ENCODE measurements around the gene EIF2D. TPM values are rescaled to one million over a fixed set of nuclear protein-coding genes. Genes with fewer than 3 reads are reported as not detected.

The EIF2D gene
- total and polyA plus RNA-seq, 2 of the 8 experiments (the other 6 are each of a cell fraction or from before 2014, with no cell fraction given): 36.1 to 37.1 TPM

GRCh38 chr1:206633708-206634121 lies 21.4 kb upstream of the EIF2D start:
- CTCF ChIA-PET (ENCODE audit: partially characterized antibody): interaction anchor here (0.7 to 19.2 kb wide), 19 partner anchors 13 to 557 kb away, joined by 3 to 666 read pairs (median 4); partner anchors contain the start of genes EIF2D and FCMR
- no peak overlapping the region for H2BK15ac ChIP-seq (ENCODE audit: low read length)
- H2BK5ac ChIP-seq (ENCODE audit: low read depth, low read length): no peak overlapping the region
- no peak overlapping the region for H3K23ac ChIP-seq (ENCODE audit: insufficient read length)
- no peak overlapping the region for H3K14ac ChIP-seq (ENCODE audit: insufficient read length)
- no peak overlapping the region for H2AK5ac ChIP-seq (ENCODE audit: low read depth, low read length)
- no peaks in the 10 kb centered on the region for H3K36me3 ChIP-seq (ENCODE audit: control insufficient read depth in 2 of 4, insufficient read depth in 4 of 4, low read length in 3 of 4)
- H3K56ac ChIP-seq (replicated peaks; ENCODE audit: insufficient read length, low read depth, low read length): no peak overlapping the region
- H4K20me1 ChIP-seq (replicated peaks in 1 of 2; ENCODE audit: control insufficient read depth in 1 of 2, insufficient read depth in 2 of 2, low read length in 2 of 2): no peaks in the 10 kb centered on the region
- no peak overlapping the region for H3K9ac ChIP-seq (replicated peaks in 1 of 4; ENCODE audit: extremely low read depth in 1 of 4, low read depth in 3 of 4, low read length in 3 of 4)
- no peak overlapping the region for H2BK120ac ChIP-seq (replicated peaks; ENCODE audit: low read depth, low read length)
- H3K9me3 ChIP-seq (ENCODE audit: insufficient read depth in 2 of 2, low read depth in 1 of 2, low read length in 1 of 2): no peaks in the 10 kb centered on the region
- peaks cover 0 to 4% (median 0%) of the 10 kb centered on the region in 4 experiments; a peak in 2 of 7 replicates for H3K27me3 ChIP-seq (replicated peaks in 1 of 4; ENCODE audit: control insufficient read depth in 3 of 4, extremely low read depth in 1 of 4, insufficient read depth in 3 of 4, low read length in 3 of 4)
- no peak overlapping the region for H2BK12ac ChIP-seq (ENCODE audit: low read depth, low read length)
- H3K4me3 ChIP-seq (ENCODE audit: extremely low read depth in 1 of 4, insufficient read depth in 2 of 4, low read depth in 3 of 4, low read length in 4 of 4): no peak overlapping the region
- H2BK20ac ChIP-seq (ENCODE audit: low read length): no peak overlapping the region
- no peak overlapping the region for H3K4ac ChIP-seq (replicated peaks; ENCODE audit: insufficient read length, low read depth, low read length)
- H3K18ac ChIP-seq (ENCODE audit: extremely low read depth, low read length): no peak overlapping the region
- H3K79me1 ChIP-seq (ENCODE audit: low read depth, low read length): no peaks in the 10 kb centered on the region
- no peaks in the 10 kb centered on the region for H3K79me2 ChIP-seq (ENCODE audit: control insufficient read depth in 1 of 2, insufficient read depth in 2 of 2, low read length in 2 of 2)
- H3K4me2 ChIP-seq (ENCODE audit: insufficient read depth in 1 of 2, low read depth in 2 of 2, low read length in 2 of 2): no peak overlapping the region
- no peak overlapping the region for H4K5ac ChIP-seq (ENCODE audit: insufficient read length, low read depth, low read length)
- POLR2A ChIA-PET (ENCODE audit: partially characterized antibody): interaction anchor here (1.0 to 2.3 kb wide), 3 partner anchors 12 to 30 kb away, joined by 3 to 13 read pairs (median 4); no protein-coding TSS in a partner anchor
- peaks cover 8% of the 10 kb centered on the region; the same call in 1 of the 2 replicates for H3K23me2 ChIP-seq (ENCODE audit: low read depth, low read length)
- no peak for DNase-seq (ENCODE audit: low read depth in 1 of 2, low spot score in 2 of 2)
- H2AFZ ChIP-seq (ENCODE audit: low read length): peak overlapping the region; percentile 88
- WGBS, 2 experiments (ENCODE audit: extremely low coverage in 1 of 2, insufficient coverage in 1 of 2, insufficient read length in 1 of 2, insufficient replicate concordance in 2 of 2, low coverage in 1 of 2, low lambda C conversion rate in 2 of 2, missing lambda C conversion rate in 1 of 2): 83% methylated on average over 9 of the region's 9 CpGs; no CpG with 5 or more reads in 1 of the 2 experiments
- no peak overlapping the region for H4K91ac ChIP-seq (replicated peaks; ENCODE audit: insufficient read length, low read length)
- FAIRE-seq: no peak
- H3K27ac ChIP-seq (ENCODE audit: low read depth, low read length): no peak overlapping the region
- H4K8ac ChIP-seq (ENCODE audit: extremely low read depth, insufficient read depth, low read length): no peak overlapping the region
- H3K4me1 ChIP-seq (replicated peaks in 1 of 4; ENCODE audit: control insufficient read depth in 3 of 4, insufficient read depth in 4 of 4, low read length in 3 of 4): peaks cover 0 to 10% (median 4%) of the 10 kb centered on the region in 4 experiments; a peak in 4 of 7 replicates
- TF ChIP-seq KDM1A (IDR thresholded peaks at IDR 0.05; ENCODE audit: borderline replicate concordance, low read length): no peak
- no peak for TF ChIP-seq SP2 (IDR thresholded peaks at IDR 0.05; ENCODE audit: low read length)
- no peak for TF ChIP-seq CEBPB (IDR thresholded peaks at IDR 0.05; ENCODE audit: low read depth, low read length)
- no peak for TF ChIP-seq HDAC6 (IDR thresholded peaks at IDR 0.05; ENCODE audit: low read depth, low read length)
- no peak for TF ChIP-seq EZH2 (IDR thresholded peaks at IDR 0.05; ENCODE audit: low read depth, low read length, severe bottlenecking)
- TF ChIP-seq BRCA1 (IDR thresholded peaks at IDR 0.05; ENCODE audit: low read depth, low read length): no peak
- TF ChIP-seq ZNF274 (IDR thresholded peaks at IDR 0.05; ENCODE audit: borderline replicate concordance, extremely low read depth, low read length): no peak
- no peak for TF ChIP-seq GABPA (IDR thresholded peaks at IDR 0.05; ENCODE audit: borderline replicate concordance, insufficient read depth, low read length)
- no peak for TF ChIP-seq HDAC2 (IDR thresholded peaks at IDR 0.05; ENCODE audit: borderline replicate concordance in 1 of 2, low read depth in 2 of 2, low read length in 2 of 2)
- TF ChIP-seq TBP (IDR thresholded peaks at IDR 0.05; ENCODE audit: low read depth, low read length): no peak
- TF ChIP-seq KDM4A (IDR thresholded peaks at IDR 0.05; ENCODE audit: low read depth, low read length, severe bottlenecking): no peak
- TF ChIP-seq NANOG (IDR thresholded peaks at IDR 0.05; ENCODE audit: insufficient read depth, low read depth, low read length, poor library complexity, severe bottlenecking): no peak
- no peak for TF ChIP-seq CREB1 (IDR thresholded peaks at IDR 0.05)

All from H1 (cell line).